Sigmoid colon (tissue), 7 donors: ENCODE measurements around the gene HS3ST4. TPM values are rescaled to one million over a fixed set of nuclear protein-coding genes. Genes with fewer than 3 reads are reported as not detected.

Experiments used
- DNase-seq: peaks from one replicate; pipeline ENCODE4 v3.0.0-alpha.2; 2019
- H3K27ac ChIP-seq, 4 donors: fragments of 200-600 bp; sonication (generic); one replicate each; pipeline ENCODE4 v1.5.1; 2016 to 2019; ENCODE audit warnings: mild to moderate bottlenecking in 1 of 4
- H3K27me3 ChIP-seq, 3 donors: fragments of 200-600 bp; sonication (generic); one replicate each; pipeline ENCODE4 v1.5.1; 2019; ENCODE audit warnings: mild to moderate bottlenecking in 1 of 3
- H3K36me3 ChIP-seq, 4 donors: fragments of 200-600 bp; sonication (generic); one replicate each; pipeline ENCODE4 v1.5.1; 2016 to 2019
- H3K4me1 ChIP-seq, 4 donors: fragments of 200-600 bp; sonication (generic); one replicate each; pipeline ENCODE4 v1.5.1; 2017 to 2019
- H3K4me3 ChIP-seq, 4 donors: fragments of 200-600 bp; sonication (generic); one replicate each; pipeline ENCODE4 v1.5.1; 2017 to 2019; ENCODE audit warnings: mild to moderate bottlenecking in 2 of 4, moderate library complexity in 1 of 4
- H3K9me3 ChIP-seq, 4 donors: fragments of 200-600 bp in 3 of 4; sonication (generic) in 3 of 4; one replicate each; pipeline versions ENCODE4 v1.5.1 to v1.6.1; 2013 to 2019
- EP300 ChIP-seq, 4 donors: sonication (generic); formaldehyde crosslinking; IDR thresholded peaks; one replicate each; pipeline ENCODE4 v1.6.1; 2017; ENCODE audit warnings: antibody characterized with exemption in 4 of 4
- POLR2A ChIP-seq, 2 donors: fragments of 450-650 bp; IDR thresholded peaks; one replicate each; pipeline ENCODE4 v1.6.1; 2016; ENCODE audit warnings: antibody characterized with exemption in 2 of 2, mild to moderate bottlenecking in 2 of 2, moderate library complexity in 2 of 2
- POLR2AphosphoS5 ChIP-seq, 4 donors: sonication (generic); formaldehyde crosslinking; IDR thresholded peaks; one replicate each; pipeline ENCODE4 v1.6.1; 2017; ENCODE audit warnings: antibody characterized with exemption in 4 of 4
- WGBS, 2 donors: extraction: QIAGEN DNeasy Blood & Tissue Kit; methylation state at CpG; one replicate each; pipeline ENCODE4 v1.1.7; 2013; 5-methylcytosine and 5-hydroxymethylcytosine counted together
- intact Hi-C: fragments of 100-400 bp; cut with DNase I; formaldehyde crosslinking; loops from one replicate; pipeline ENCODE4 v1.15.1; 2023
- polyA plus RNA-seq, 3 donors: library from polyadenylated mRNA; stranded (reverse); fragments of 200-250 nt; gene quantifications; one replicate each; pipeline ENCODE4 v1.2.3, GENCODE V29; 2013
- total RNA-seq, 4 donors: library from RNA; depleted of rRNA; stranded (reverse); fragments of >200 nt; gene quantifications; one replicate each; pipeline ENCODE4 v1.1.0, GENCODE V29; 2016
- TF ChIP-seq, protein P1 (sequence below), 4 experiments: fragments of 450-650 bp in 3 of 4; fragments of 200-600 bp in 1 of 4; IDR thresholded peaks; one replicate each; pipeline ENCODE4 v1.5.1; 2016 to 2019; ENCODE audit warnings: antibody characterized with exemption in 4 of 4, mild to moderate bottlenecking in 3 of 4, moderate library complexity in 2 of 4
- donor health status: healthy with polysubstance abuse.
- donor health status: Bipolar disorder and iron deficiency.
- donor health status: healthy.

The HS3ST4 gene
- total and polyA plus RNA-seq, 7 donors, result 0.07 to 0.14 TPM; not detected in 5

DNA sequence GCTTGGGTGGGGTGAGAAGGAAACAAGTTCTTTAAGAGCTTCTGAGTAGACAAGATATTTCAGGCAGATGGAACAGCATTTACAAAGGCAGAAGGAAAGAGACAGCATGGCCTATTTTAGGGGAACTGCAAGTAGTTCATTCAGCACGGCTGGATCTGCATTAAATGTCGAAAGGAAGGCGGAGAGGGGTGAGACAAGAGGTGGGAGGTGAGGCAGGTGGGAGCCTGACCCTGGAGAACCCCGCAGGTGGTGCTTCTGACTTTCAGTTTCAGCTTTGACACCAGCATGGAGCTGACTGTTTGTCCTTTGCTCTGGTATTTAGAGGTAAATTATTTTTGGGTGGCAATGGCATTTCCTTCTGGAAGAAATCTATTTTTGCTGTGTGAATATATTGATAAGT is 194.8 kb downstream of the HS3ST4 start:
- TF ChIP-seq POLR2AphosphoS5 (IDR thresholded peaks at IDR 0.05) (no peak), EP300 (IDR thresholded peaks at IDR 0.05) (no peak), POLR2A (IDR thresholded peaks at IDR 0.05) (no peak)
- TF ChIP-seq, protein P1, sequence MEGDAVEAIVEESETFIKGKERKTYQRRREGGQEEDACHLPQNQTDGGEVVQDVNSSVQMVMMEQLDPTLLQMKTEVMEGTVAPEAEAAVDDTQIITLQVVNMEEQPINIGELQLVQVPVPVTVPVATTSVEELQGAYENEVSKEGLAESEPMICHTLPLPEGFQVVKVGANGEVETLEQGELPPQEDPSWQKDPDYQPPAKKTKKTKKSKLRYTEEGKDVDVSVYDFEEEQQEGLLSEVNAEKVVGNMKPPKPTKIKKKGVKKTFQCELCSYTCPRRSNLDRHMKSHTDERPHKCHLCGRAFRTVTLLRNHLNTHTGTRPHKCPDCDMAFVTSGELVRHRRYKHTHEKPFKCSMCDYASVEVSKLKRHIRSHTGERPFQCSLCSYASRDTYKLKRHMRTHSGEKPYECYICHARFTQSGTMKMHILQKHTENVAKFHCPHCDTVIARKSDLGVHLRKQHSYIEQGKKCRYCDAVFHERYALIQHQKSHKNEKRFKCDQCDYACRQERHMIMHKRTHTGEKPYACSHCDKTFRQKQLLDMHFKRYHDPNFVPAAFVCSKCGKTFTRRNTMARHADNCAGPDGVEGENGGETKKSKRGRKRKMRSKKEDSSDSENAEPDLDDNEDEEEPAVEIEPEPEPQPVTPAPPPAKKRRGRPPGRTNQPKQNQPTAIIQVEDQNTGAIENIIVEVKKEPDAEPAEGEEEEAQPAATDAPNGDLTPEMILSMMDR (IDR thresholded peaks at IDR 0.05), result no peak
- DNase-seq, result no peak
- Histone ChIP-seq H3K9me3 (no peaks in the 10 kb centered on the region), H3K36me3 (no peaks in the 10 kb centered on the region), H3K27ac (no peak overlapping the region), H3K4me1 (no peaks in the 10 kb centered on the region), H3K27me3 (no peaks in the 10 kb centered on the region), H3K4me3 (no peak overlapping the region)
- WGBS, 2 donors, result 76 to 79% methylated on average over 4 of the region's 4 CpGs
- intact Hi-C loops, result no loop called here

DNA sequence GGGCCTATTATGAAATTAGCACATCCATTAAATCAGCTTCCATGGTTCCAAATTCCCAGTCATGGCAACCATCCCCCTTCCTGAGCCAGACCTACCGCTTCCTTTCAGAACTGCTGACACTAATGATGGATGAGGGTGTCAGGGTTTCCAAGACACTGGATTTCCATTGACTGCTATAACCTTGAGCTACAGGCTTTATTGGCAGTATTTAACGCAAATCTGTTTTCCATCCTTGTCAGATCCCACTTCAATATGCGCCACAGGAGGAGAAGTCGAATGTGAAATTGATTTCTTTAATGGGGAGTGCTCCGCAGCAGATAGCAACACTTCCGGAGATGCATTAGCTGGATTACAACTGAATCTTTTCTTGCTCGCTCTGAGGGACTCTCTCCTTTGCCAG is 197.1 kb downstream of the HS3ST4 start:
- Histone ChIP-seq H3K36me3 (no peaks in the 10 kb centered on the region), H3K27me3 (no peaks in the 10 kb centered on the region), H3K27ac (no peak overlapping the region), H3K9me3 (no peaks in the 10 kb centered on the region), H3K4me1 (no peaks in the 10 kb centered on the region), H3K4me3 (no peak overlapping the region)
- 73 to 80% methylated on average over 7 of the region's 7 CpGs for WGBS, 2 donors
- DNase-seq, result no peak
- TF ChIP-seq POLR2A (IDR thresholded peaks at IDR 0.05) (no peak), POLR2AphosphoS5 (IDR thresholded peaks at IDR 0.05) (no peak), EP300 (IDR thresholded peaks at IDR 0.05) (no peak)
- TF ChIP-seq, protein P1 (IDR thresholded peaks at IDR 0.05), result no peak
- intact Hi-C loops, result no loop called here

DNA sequence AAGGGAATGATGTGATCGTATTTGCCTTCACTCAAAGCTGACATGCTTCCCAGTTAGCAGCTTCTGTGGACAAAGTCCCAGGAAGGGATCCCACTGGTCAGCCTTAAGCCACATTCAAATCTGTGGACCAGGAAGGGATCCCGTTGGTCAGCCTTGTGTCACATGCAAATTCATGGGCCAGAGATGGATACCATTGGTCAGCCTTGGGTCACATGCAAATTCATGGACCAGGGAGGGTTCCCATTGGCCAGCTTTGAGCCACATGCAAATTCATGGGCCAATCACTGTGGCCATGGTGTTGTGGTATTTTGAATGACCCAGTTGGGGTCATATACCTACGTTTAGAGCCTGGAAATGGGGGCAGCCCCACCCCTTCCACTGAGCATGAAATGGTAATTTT is 201.6 kb downstream of the HS3ST4 start:
- TF ChIP-seq POLR2AphosphoS5 (IDR thresholded peaks at IDR 0.05) (no peak), EP300 (IDR thresholded peaks at IDR 0.05) (no peak), POLR2A (IDR thresholded peaks at IDR 0.05) (no peak)
- TF ChIP-seq, protein P1 (IDR thresholded peaks at IDR 0.05), result no peak
- H3K4me1 ChIP-seq, result no peaks in the 10 kb centered on the region
- 49 to 57% methylated on average over 3 of the region's 3 CpGs for WGBS, 2 donors
- intact Hi-C loops, result no loop called here
- H3K4me3 ChIP-seq, result no peak overlapping the region
- no peaks in the 10 kb centered on the region for H3K9me3 ChIP-seq
- H3K27me3 ChIP-seq, result peaks cover 0 to 8% (median 0%) of the 10 kb centered on the region in 3 donors
- DNase-seq, result no peak
- H3K36me3 ChIP-seq, result no peaks in the 10 kb centered on the region
- no peak overlapping the region for H3K27ac ChIP-seq

DNA sequence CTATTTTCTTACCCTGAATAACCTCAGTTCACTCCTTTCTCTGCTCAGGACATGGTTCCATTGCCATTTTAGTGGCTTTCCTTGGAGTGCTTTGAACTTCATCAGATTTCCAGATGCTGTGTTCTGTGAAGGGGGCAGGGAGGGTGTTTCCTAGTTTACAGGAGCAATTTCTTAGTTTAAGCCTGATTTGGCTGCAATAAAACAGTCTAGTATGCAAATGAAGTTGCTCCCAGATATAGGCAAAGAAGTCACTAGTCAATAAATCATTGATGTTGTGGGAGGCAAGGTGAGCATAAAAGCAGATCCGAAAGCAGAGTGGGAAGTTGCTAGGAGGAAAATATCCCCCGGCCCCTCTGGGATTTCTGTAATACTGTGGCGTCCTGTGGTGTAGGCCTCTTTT is 202.3 kb downstream of the HS3ST4 start:
- 71 to 83% methylated on average over 3 of the region's 3 CpGs for WGBS, 2 donors
- no peak overlapping the region for H3K4me3 ChIP-seq
- no peaks in the 10 kb centered on the region for H3K9me3 ChIP-seq
- no peak overlapping the region for H3K27ac ChIP-seq
- H3K36me3 ChIP-seq, result no peaks in the 10 kb centered on the region
- H3K4me1 ChIP-seq, result no peaks in the 10 kb centered on the region
- TF ChIP-seq POLR2AphosphoS5 (IDR thresholded peaks at IDR 0.05), result no peak
- TF ChIP-seq EP300 (IDR thresholded peaks at IDR 0.05), result no peak
- no peak for TF ChIP-seq POLR2A (IDR thresholded peaks at IDR 0.05)
- TF ChIP-seq, protein P1 (IDR thresholded peaks at IDR 0.05), result no peak
- intact Hi-C loops, result no loop called here
- H3K27me3 ChIP-seq, result peaks cover 0 to 8% (median 0%) of the 10 kb centered on the region in 3 donors
- DNase-seq, result no peak

DNA sequence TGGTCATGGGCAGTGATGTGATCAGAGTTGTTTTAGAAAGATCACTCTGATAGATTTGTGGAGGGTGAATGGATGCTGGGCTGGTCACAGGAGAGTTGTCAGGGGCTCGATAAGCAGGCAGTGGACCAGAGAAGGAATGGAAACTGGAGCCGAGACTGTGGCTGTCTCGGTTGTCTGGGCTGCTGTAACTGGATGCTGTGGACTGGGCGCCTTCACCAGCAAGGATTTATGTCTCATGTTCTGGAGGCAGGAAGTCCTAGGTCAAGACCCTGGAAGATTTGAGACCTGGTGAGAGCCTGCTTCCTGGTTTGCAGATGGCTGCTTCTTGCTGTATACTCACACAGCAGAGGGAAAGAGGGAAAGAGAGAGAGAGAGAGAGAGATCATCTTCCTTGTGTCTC is 203.6 kb downstream of the HS3ST4 start:
- Histone ChIP-seq H3K36me3 (no peaks in the 10 kb centered on the region), H3K9me3 (no peaks in the 10 kb centered on the region), H3K27ac (no peak overlapping the region), H3K4me1 (no peaks in the 10 kb centered on the region), H3K4me3 (no peak overlapping the region), H3K27me3 (peaks cover 0 to 8% (median 0%) of the 10 kb centered on the region in 3 donors)
- intact Hi-C loops, result no loop called here
- 15 to 23% methylated on average over 4 of the region's 4 CpGs for WGBS, 2 donors
- TF ChIP-seq POLR2AphosphoS5 (IDR thresholded peaks at IDR 0.05) (no peak), EP300 (IDR thresholded peaks at IDR 0.05) (no peak), POLR2A (IDR thresholded peaks at IDR 0.05) (no peak)
- TF ChIP-seq, protein P1 (IDR thresholded peaks at IDR 0.05), result no peak
- no peak for DNase-seq
